K562 (cell line): ENCODE data around the gene ARMH1. TPM values are rescaled to one million over a fixed set of nuclear protein-coding genes. Genes with fewer than 3 reads are reported as not detected.
A peak's percentile ranks its signal among the peaks of the same experiment; 100 is the strongest.

Experiments used
- ATAC-seq: fragments of 200-7000 bp; cut with Tn5 transposase; 3 replicates; pipeline ENCODE4 v1.9.1; 2020; ENCODE audit warnings: moderate library complexity
- BruUV-seq: library from RNA; stranded (reverse); fragments of 400-500 nt; replicated peaks from 2 replicates; lab custom pipeline; 2021; lab: Mats Ljungman, UMichigan
- CTCF ChIA-PET: fragments of 300-600 bp; formaldehyde crosslinking; extraction: SDS; loops from one replicate; lab custom pipeline; 2021; ENCODE audit warnings: low intra/inter-chr PET ratio; lab: Yijun Ruan, JAX
- POLR2A ChIA-PET: fragments of 300-600, 350-650 bp; sonication (Branson Sonifier 250); formaldehyde crosslinking; extraction: SDS; loops from one replicate; lab custom pipeline; 2021; ENCODE audit warnings: antibody characterized with exemption, inconsistent platforms; lab: Yijun Ruan, JAX
- DNase-seq, 4 experiments: peaks; one replicate each; pipeline versions ENCODE4 v3.0.0 to v3.0.0-alpha.2; 2011 to 2018; ENCODE audit warnings: low spot score in 3 of 4, mixed read lengths in 3 of 4; ENCODE audit errors: extremely low read depth in 1 of 4
- FAIRE-seq: peaks from 2 replicates; lab custom pipeline; 2011; peaks lifted over from hg19 to GRCh38; lab: Jason Lieb, UNC
- H2AFZ ChIP-seq: 2 replicates; pipeline ENCODE4 v1.6.0; 2011; ENCODE audit warnings: low read depth, low read length, control low read depth, inconsistent platforms
- H3K27ac ChIP-seq: fragments of 200-600 bp; 3 replicates; pipeline ENCODE4 v1.8.0; 2011; ENCODE audit warnings: low read depth, mild to moderate bottlenecking, control low read depth, inconsistent platforms, low read length, moderate library complexity, mixed read lengths; ENCODE audit errors: extremely low read depth
- H3K27me3 ChIP-seq, 2 experiments: fragments of 300-600 bp in 1 of 2; 2 replicates in 1 of 2; 3 replicates in 1 of 2; pipeline versions ENCODE4 v1.6.0 to v1.8.0; 2011; ENCODE audit warnings: inconsistent platforms in 2 of 2, low read length in 2 of 2, mild to moderate bottlenecking in 1 of 2, mixed read lengths in 1 of 2, moderate library complexity in 1 of 2; ENCODE audit not compliant: control insufficient read depth in 2 of 2, insufficient read depth in 2 of 2
- H3K36me3 ChIP-seq: fragments of 300-600 bp; 3 replicates; pipeline ENCODE4 v1.8.0; 2011; ENCODE audit warnings: mild to moderate bottlenecking, low read length, inconsistent platforms; ENCODE audit not compliant: control insufficient read depth, insufficient read depth
- H3K4me1 ChIP-seq, 2 experiments: fragments of 200-600 bp in 1 of 2; replicated peaks in 1 of 2; 2 replicates in 1 of 2; 3 replicates in 1 of 2; pipeline versions ENCODE4 v1.5.1 to v1.8.0; 2011; ENCODE audit warnings: inconsistent platforms in 2 of 2, low read length in 2 of 2, mild to moderate bottlenecking in 1 of 2, mixed read lengths in 1 of 2, moderate library complexity in 1 of 2; ENCODE audit not compliant: control insufficient read depth in 2 of 2, insufficient read depth in 2 of 2
- H3K4me2 ChIP-seq: 2 replicates; pipeline ENCODE4 v1.6.1; 2011; ENCODE audit warnings: low read length, control low read depth, inconsistent platforms, mixed read lengths; ENCODE audit not compliant: insufficient read depth
- H3K4me3 ChIP-seq: fragments of 200-600 bp; sonication (generic), shearing (Covaris generic); 2 replicates; pipeline ENCODE4 v1.5.1; 2016; ENCODE audit warnings: control low read depth, inconsistent platforms
- H3K79me2 ChIP-seq: fragments of 200-600 bp; 3 replicates; pipeline ENCODE4 v1.8.0; 2011; ENCODE audit warnings: low read length, inconsistent platforms; ENCODE audit not compliant: control insufficient read depth, insufficient read depth
- H3K9ac ChIP-seq, 2 experiments: 2 replicates each; pipeline versions ENCODE4 v1.6.0 to v1.6.1; 2011; ENCODE audit warnings: low read depth in 2 of 2, low read length in 2 of 2, control low read depth in 1 of 2, inconsistent platforms in 1 of 2, mild to moderate bottlenecking in 1 of 2, mixed read lengths in 1 of 2; ENCODE audit not compliant: insufficient read depth in 1 of 2
- H3K9me1 ChIP-seq: one replicate; pipeline ENCODE4 v1.6.0; 2011; ENCODE audit warnings: inconsistent platforms, mild to moderate bottlenecking, low read length, moderate library complexity; ENCODE audit not compliant: control insufficient read depth, insufficient read depth
- H3K9me3 ChIP-seq: replicated peaks from 2 replicates; pipeline ENCODE4 v1.5.1; 2011; ENCODE audit warnings: low read depth, low read length, inconsistent platforms; ENCODE audit not compliant: control insufficient read depth, insufficient read depth
- H4K20me1 ChIP-seq: replicated peaks from 2 replicates; pipeline ENCODE4 v1.6.1; 2011; ENCODE audit warnings: low read length, inconsistent platforms, mixed read lengths; ENCODE audit not compliant: control insufficient read depth, insufficient read depth
- KDM5B ChIP-seq: fragments of 200-600 bp; sonication (generic); IDR thresholded peaks from 2 replicates; pipeline ENCODE4 v1.6.1; 2012; ENCODE audit warnings: low read depth, mild to moderate bottlenecking, moderate library complexity, low read length, control low read depth, inconsistent platforms; ENCODE audit not compliant: insufficient replicate concordance
- MCM5 ChIP-seq: fragments of 450-650 bp; IDR thresholded peaks from 2 replicates; pipeline ENCODE4 v1.6.1; 2016; ENCODE audit warnings: low read depth
- ZNF174 ChIP-seq: fragments of 250-450 bp; sonication (Bioruptor Pico); IDR thresholded peaks from 2 replicates; pipeline ENCODE4 v1.4.0; 2020; ENCODE audit warnings: mild to moderate bottlenecking
- WGBS: fragments of 100-300 bp; shearing (Covaris generic); methylation state at CpG from one replicate; pipeline ENCODE4 v1.1.6; 2016; ENCODE audit warnings: low coverage, mixed read lengths; ENCODE audit not compliant: insufficient coverage; ENCODE audit errors: missing lambda C conversion rate; 5-methylcytosine and 5-hydroxymethylcytosine counted together
- in situ Hi-C: fragments of 300-500 bp; cut with MboI; formaldehyde crosslinking; loops from 4 replicates; pipeline ENCODE4 v1.15.0; 2018; ENCODE audit warnings: inconsistent platforms, mixed read lengths
- intact Hi-C: fragments of 100-400 bp; cut with micrococcal nuclease; formaldehyde crosslinking; loops from 2 replicates; pipeline ENCODE4 v1.14.2; 2022
- polyA plus RNA-seq, 8 experiments: library from polyadenylated mRNA; depleted of rRNA in 4 of 8; stranded (reverse) in 5 of 8; unstranded in 3 of 8; fragments of >200 nt; fragmentation: Nextera tagmentation in 2 of 8; fragmentation: Illumina TruSeq in 1 of 8; extraction: Ambion mirVana in 2 of 8; extraction: Trizol in 1 of 8; gene quantifications; 2 replicates each; pipeline versions ENCODE4 v1.2.1 to v1.2.3, GENCODE V29; 2011 to 2014; ENCODE audit warnings: inconsistent platforms in 1 of 8, missing spikeins in 1 of 8
- total RNA-seq, 7 experiments: library from RNA; depleted of rRNA in 6 of 7; stranded (reverse); fragments of >200 nt in 6 of 7; fragmentation: Illumina TruSeq in 2 of 7; extraction: Trizol in 2 of 7; gene quantifications; 2 replicates each; pipeline versions ENCODE4 v1.2.1 to v1.2.3, GENCODE V29; 2011 to 2021; ENCODE audit warnings: low replicate concordance in 1 of 7
- TF ChIP-seq, protein P1 (sequence below): sonication (generic); formaldehyde crosslinking; IDR thresholded peaks from 2 replicates; pipeline ENCODE4 v1.4.0; 2020; ENCODE audit warnings: mild to moderate bottlenecking, missing genetic modification reagents

The ARMH1 gene
- total and polyA plus RNA-seq, 9 of the 15 experiments (the other 6 are each of a cell fraction or from before 2014, with no cell fraction given) = 0.41 TPM; not detected in 8

- Histone ChIP-seq H3K27ac (no peak overlapping the region), H3K27me3 (no peaks in the 10 kb centered on the region), H3K79me2 (peaks cover 35% of the 10 kb centered on the region), H3K9me3 (no peaks in the 10 kb centered on the region), H3K4me2 (no peak overlapping the region)
- no peak for ATAC-seq
- in situ Hi-C loops (no loop called here), intact Hi-C loops (loop anchor here (10.0 kb wide), 1 partner anchor 169 kb away; the partner anchor contains the start of genes BTBD19, DYNLT4 and PLK3)
- POLR2A ChIA-PET = interaction anchor here (0.6 to 21.3 kb wide), 4 partner anchors 10 to 1277 kb away, joined by 3 to 328 read pairs (median 63); no protein-coding TSS in a partner anchor
- no peak for TF ChIP-seq KDM5B
- TF ChIP-seq, all 486 proteins: peak for 0
- WGBS = 96% methylated on average over 9 of the region's 9 CpGs
- Histone ChIP-seq H2AFZ (no peak overlapping the region), H3K36me3 (peaks cover 73% of the 10 kb centered on the region), H3K9me1 (peaks cover 8% of the 10 kb centered on the region), H3K4me3 (no peak overlapping the region), H3K9ac (0 out of 4 replicates have a peak overlapping the region, but pooled peaks of 1 of the 2 experiments have one; percentile 15), H3K4me1 (peaks cover 56 to 63% of the 10 kb centered on the region in 2 experiments; a peak in 4 of 5 replicates), H4K20me1 (peaks cover 4% of the 10 kb centered on the region; the same call in 1 of the 2 replicates)
- CTCF ChIA-PET = no interaction called here
- no peak for DNase-seq
- BruUV-seq = no TSS peak
- FAIRE-seq = no peak
Observed at GRCh38 chr1:44635439-44635838, 39.1 kb upstream of the ARMH1 start.

- no peak for FAIRE-seq
Observed at GRCh38 chr1:44636083-44636687, 38.3 kb upstream of the ARMH1 start.

More at GRCh38 chr1:44636083-44636687, 38.3 kb upstream of the ARMH1 start:
- Histone ChIP-seq H2AFZ (no peak overlapping the region), H3K27me3 (no peaks in the 10 kb centered on the region), H3K4me3 (no peak overlapping the region), H3K9ac (peak overlapping the region in 1 of 2 experiments; percentile 23; a peak in 1 of 4 replicates), H4K20me1 (peaks cover 4% of the 10 kb centered on the region; the same call in 1 of the 2 replicates), H3K27ac (no peak overlapping the region), H3K4me2 (no peak overlapping the region), H3K36me3 (peaks cover 80% of the 10 kb centered on the region), H3K9me3 (no peaks in the 10 kb centered on the region), H3K79me2 (peaks cover 35% of the 10 kb centered on the region), H3K4me1 (peaks cover 49 to 57% of the 10 kb centered on the region in 2 experiments; a peak in 4 of 5 replicates), H3K9me1 (peaks cover 10% of the 10 kb centered on the region)
- POLR2A ChIA-PET = interaction anchor here (0.7 to 21.3 kb wide), 5 partner anchors 2 to 1278 kb away, joined by 3 to 328 read pairs (median 122); no protein-coding TSS in a partner anchor
- in situ Hi-C loops (no loop called here), intact Hi-C loops (loop anchor here (10.0 kb wide), 1 partner anchor 169 kb away; the partner anchor contains the start of genes BTBD19, DYNLT4 and PLK3)
- TF ChIP-seq, protein P1, sequence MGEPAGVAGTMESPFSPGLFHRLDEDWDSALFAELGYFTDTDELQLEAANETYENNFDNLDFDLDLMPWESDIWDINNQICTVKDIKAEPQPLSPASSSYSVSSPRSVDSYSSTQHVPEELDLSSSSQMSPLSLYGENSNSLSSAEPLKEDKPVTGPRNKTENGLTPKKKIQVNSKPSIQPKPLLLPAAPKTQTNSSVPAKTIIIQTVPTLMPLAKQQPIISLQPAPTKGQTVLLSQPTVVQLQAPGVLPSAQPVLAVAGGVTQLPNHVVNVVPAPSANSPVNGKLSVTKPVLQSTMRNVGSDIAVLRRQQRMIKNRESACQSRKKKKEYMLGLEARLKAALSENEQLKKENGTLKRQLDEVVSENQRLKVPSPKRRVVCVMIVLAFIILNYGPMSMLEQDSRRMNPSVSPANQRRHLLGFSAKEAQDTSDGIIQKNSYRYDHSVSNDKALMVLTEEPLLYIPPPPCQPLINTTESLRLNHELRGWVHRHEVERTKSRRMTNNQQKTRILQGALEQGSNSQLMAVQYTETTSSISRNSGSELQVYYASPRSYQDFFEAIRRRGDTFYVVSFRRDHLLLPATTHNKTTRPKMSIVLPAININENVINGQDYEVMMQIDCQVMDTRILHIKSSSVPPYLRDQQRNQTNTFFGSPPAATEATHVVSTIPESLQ = no peak
- TF ChIP-seq MCM5 (no peak), ZNF174 (CRISPR knock-in tag) (no peak)
- DNase-seq (no peak), ATAC-seq (no peak)
- WGBS = 96% methylated on average over 14 of the region's 14 CpGs
- CTCF ChIA-PET = no interaction called here
- no TSS peak for BruUV-seq
